Measurements from ENCODE around the gene INPP4B.

INPP4B gene

DNA sequence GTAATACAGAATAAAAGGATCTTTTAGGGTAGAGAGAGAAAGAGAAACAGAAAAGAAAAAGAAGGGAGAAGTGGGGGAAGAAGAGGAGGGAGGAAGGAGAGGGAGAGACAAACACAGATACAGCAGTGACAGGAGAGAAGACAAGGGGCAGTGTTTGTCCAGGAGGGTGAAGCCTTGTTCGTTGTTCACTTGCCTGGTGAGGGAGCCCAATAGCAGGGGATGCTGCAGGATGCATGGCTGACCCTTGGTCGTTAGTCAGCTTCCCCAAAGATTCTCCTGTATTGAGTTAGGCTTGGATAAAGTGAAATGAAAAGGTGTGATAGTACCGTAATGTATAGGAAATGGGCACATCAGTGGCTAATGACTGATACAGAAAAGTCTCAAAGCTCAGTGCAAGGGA, 806.1 kb downstream of the INPP4B start:
- no peak for DNase-seq

DNA sequence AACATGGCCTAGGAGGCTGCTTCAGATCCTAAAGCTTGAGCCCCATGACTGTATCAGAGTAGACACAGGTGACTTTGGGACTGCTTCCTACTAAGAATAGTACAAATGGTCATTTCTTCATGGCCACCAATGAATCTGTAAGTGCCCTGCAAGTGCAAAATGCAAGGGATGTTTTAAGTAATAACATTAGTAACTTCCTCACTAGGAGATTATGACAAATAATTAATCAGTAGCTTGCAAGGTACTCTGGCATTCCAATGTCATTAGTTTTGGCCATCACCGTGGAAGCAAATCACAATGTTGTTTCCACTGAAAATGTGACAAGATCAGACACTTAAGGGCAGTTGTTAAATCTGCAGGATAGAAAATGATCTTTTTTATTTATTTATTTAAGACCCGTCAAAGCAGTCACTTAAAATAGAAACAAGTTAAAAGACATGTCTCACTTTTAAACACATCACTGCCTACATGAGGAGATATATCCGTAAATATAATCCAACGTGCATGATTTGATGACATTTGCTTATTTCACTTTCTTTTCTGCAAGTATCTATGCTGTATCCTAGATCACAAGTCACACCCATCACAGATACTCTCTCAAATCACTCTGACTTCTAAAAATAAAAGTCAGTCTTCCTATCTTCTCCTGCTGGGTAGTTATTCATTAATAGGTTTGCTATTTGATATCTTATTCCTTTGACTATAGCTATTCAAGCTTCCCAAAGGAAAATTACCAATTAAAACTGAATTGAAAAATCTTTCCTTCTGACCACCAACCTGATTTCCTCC, 809.1 kb downstream of the INPP4B start:
- no peak for DNase-seq

DNA sequence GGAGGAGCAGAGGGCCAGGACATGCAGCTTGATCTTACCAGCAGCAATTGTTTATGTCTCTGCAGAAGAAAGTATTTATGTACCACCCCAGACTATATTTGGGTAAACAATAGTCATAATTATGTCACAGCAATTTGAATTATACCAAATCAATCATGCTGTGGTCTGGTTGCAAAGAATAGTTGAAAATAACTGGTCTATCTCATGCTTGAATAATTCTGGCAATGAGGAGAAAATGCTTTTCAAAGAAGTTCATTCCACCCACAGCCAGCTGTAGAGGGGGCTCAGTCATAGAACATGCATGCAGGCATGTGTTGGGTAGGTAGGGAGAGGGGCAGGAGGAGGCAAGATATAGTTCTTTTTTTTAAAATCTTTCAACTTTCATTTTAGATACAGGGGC, 810.5 kb downstream of the INPP4B start:
- DNase-seq, result no peak

DNA sequence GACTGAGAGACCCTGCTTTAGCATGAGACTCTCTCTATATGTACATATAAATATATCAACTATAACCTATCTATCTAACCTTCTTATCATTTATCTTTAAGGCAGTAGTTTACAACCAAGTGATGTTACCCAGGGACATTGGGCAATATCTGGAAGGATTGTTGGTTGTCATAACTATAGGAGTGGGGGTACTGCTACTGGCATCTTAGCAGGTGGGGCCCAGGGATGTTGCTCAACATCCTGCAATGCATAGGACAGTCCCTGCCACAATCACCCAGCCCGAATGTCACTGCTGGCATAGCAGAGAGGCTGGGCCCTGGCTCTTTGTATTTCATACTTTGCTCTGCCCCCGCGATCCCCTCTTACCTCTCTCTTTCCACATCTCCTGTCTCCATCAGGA, 812.0 kb downstream of the INPP4B start:
- no peak for DNase-seq

DNA sequence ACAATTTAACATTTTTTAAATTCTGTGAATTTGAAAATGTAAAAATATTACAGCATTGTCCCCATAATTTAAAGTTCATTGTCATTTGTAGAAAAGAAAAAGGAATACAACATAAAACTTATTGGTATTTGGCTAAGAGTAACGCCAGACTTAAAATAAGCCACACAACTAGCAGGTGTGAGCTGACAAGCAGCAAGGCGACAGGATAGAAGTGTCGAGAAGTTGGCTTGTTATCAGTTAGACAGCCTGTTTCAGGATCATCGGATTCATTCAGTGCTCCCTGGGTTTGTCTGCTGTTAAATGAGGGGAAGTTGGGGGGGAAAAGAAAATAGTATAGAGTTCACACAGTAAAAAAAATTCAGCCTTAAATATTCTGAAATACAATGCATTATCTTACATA, 816.1 kb downstream of the INPP4B start:
- DNase-seq, result no peak

DNA sequence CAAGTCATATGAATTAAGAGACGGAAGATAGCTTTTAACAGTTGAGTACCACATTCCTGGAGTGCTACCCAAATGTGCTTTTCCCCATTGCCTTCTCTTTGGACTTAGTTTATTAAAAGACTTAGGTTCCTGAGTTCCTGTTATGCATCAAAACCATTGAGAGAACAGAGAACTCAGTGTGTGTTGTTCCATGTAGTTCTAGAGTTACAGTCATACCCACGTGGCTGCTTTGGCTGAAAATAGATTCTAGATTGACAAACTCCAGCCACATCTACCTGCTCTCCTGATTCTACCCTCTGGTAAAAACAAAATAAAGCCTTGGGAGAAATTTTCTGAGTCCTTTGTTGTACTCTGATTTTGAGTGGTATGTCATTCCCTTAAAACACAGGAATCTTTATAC, 824.3 kb downstream of the INPP4B start:
- DNase-seq, result no peak

DNA sequence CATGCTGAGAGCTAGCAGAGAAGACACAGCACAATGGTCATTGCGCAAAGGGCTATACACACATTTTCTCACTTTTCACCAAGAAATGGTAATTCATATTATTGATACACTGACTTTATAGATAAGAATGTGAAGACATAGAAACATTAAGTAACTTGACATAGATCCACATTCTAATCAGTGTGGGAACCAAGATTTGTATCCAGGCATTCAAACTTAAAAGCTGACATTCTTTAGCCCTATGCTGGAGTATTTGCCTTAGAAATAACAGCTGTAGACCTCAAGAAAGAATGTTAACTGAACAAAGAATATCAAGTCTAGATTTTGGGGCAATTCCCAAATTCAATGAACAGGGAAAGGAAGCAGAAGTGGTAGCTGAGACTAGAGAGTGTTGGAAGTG, 824.9 kb downstream of the INPP4B start:
- DNase-seq, result no peak

DNA sequence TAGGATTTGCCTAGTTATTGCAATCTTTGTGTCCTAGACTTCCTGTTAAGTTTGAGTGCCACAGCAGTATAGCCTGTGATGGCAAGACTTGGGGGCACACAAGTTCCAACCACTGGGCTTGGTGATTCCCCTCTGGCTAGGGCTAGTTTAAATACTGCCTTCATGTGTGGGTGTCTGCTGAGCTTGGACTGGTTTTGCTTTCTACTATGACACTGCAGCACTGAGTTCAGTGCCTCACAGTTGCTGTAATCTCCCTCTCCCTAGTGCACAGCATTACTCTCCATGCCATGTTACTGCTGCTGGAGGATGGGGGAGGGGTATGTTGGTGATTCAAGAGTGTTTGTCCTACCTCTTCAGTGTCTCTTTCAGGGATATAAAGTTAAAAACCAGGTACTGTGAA, 830.1 kb downstream of the INPP4B start:
- no peak for DNase-seq

DNA sequence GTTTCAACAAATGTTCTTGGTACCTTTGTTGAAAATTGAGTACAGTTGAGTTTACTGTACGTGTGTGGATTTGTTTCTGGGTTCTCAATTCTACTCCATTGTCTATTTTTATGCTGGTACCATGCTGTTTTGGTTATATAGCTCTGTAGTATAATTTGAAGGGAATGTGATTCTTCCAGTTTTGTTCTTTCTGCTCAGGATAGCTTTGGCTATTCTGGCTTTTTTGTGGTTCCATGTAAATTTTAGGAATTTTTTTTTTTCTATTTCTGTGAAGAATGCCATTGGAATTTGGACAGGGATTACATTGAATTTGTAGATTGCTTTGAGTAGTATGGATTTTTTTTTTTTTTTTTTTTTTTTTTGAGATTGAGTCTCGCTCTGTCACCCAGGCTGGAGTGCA, 836.4 kb downstream of the INPP4B start:
- no peak for DNase-seq

DNA sequence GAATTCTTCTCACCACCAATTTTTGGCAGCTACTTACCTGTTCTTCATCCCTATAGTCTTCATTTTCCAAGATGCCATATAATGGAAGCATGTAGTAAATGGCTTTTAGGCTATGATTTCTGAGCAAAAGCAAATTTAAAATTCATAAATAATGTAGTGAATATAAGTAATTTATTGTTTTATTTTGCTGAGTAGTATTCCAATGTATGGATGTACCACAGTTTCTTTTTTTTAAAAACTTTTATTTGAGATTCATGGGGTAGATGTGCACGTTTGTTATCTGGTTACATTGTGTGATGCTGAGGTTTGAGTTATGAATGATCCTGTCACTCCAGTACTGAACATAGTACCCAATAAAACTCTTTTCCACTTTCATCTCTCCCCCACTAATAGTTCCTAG, 840.6 kb downstream of the INPP4B start:
- DNase-seq, result no peak

DNA sequence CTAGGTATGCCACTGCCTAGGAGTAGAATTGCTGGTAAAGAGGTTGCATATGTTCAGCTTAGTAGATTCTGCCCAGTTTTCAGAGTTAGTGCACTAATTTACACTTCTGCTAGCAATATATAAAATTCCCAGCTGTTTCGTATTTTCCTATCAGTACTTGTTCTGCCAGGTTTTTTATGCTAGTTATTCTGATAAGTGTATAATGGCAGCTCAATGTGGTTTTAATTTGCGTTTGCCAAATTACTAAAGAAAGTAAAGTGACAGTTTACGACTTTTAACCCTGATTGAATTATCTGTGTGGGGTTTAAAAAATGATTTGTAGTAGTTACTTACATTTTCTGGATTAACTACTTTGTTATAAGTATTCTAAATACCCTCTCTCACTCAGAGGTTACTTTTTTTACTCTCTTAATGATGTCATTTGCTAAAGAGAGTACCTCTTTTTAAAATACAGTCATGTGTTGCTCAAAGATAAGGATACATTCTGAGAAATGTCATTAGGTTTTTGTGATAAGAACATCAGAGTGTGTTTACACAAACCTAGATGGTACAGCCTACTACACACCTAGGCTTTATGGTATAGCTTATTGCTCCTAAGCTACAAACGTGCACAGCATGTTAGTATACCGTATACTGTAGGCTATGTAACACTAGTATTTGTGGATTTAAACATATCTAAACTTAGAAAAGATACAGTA, 846.5 kb downstream of the INPP4B start:
- DNase-seq, result no peak

DNA sequence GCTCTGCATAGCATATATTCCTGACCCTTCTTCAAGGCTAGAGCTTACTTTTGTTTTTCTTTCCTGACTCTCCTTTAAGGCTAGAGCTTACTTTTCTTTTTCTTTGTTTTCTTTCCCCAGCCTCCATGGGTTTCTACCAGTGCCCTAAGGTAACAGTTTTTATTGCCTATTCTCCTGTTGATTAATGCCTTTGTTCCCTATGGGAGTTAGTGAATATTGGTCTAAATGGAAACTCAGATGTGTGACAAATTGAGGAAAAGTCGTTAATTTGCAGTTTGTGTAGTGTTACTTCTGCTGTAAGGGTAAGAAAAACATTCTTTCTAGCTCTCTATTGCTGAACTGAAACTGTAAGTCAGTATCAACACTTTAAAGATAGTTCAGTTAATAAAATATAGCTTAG, 851.0 kb downstream of the INPP4B start:
- no peak for DNase-seq

DNA sequence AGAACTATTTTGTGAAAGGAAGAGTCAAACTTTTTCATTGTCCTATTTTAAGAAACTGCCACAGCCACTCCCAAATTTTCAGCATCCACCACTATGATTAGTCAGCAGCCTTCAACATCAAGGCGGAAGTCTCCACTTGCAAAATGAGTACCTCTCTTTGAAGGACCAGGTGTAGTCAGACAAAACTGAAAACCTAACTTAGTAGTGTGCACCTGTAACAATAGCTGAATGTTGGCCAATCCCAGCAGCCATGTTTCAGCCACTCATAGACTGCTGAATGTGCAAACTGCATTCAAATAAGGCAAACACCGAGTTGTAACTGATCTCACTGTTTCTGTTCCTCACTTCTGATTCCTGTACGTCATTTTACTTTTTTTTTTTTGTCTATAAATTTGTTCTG, 868.7 kb downstream of the INPP4B start:
- DNase-seq, result no peak
